Measurements from ENCODE around the gene MKNK1. TPM values are rescaled to one million over a fixed set of nuclear protein-coding genes. Genes with fewer than 3 reads are reported as not detected.
A peak's percentile ranks its signal among the peaks of the same experiment; 100 is the strongest.

The MKNK1 gene
- total RNA-seq, 2 experiments from 2014 or later = 27.1 to 29.6 TPM

- TF ChIP-seq CTCF (IDR thresholded peaks at IDR 0.05) = no peak
- peaks cover 57% of the 10 kb centered on the region for H3K4me1 ChIP-seq (ENCODE audit: insufficient read depth, low read length)
- Mint-ChIP-seq H3K4me1 (ENCODE audit: low read depth) (peaks cover 49% of the 10 kb centered on the region), H3K4me3 (peak within 1 kb of the TSS; percentile 96), H3K27me3 (no peaks in the 10 kb centered on the region), H3K9me3 (no peaks in the 10 kb centered on the region), H3K27ac (peak within 1 kb of the TSS; percentile 90), H3K36me3 (ENCODE audit: low read depth) (peaks cover 12% of the 10 kb centered on the region)
- H3K27me3 ChIP-seq (ENCODE audit: control insufficient read depth in 1 of 2, insufficient read depth in 2 of 2, low read length in 2 of 2) = no peaks in the 10 kb centered on the region
- ChIA-PET POLR2A (interaction anchor here (0.6 to 7.5 kb wide), 10 partner anchors 11 to 102 kb away, joined by 3 to 163 read pairs (median 4); partner anchors contain the start of genes ATPAF1, EFCAB14 and MKNK1), CTCF (interaction anchor here (1.2 to 4.2 kb wide), 2 partner anchors 12 to 84 kb away, joined by 3 to 20 read pairs; partner anchors contain the start of gene MKNK1)
- H3K27ac ChIP-seq (ENCODE audit: low read depth in 1 of 2, low read length in 2 of 2) = peak within 1 kb of the TSS; percentile 48 to 84
- H3K4me3 ChIP-seq (ENCODE audit: low read length) = peak within 1 kb of the TSS; percentile 94
- intact Hi-C loops (cut with DNase I, micrococcal nuclease) = loop anchor here (1.0 to 5.0 kb wide), 3 partner anchors 12 to 101 kb away; partner anchors contain the start of genes EFCAB14 (in 2 of the 2), MKNK1 (in 2 of the 2) and ATPAF1 (in 1 of the 2)
- H3K36me3 ChIP-seq (ENCODE audit: insufficient read depth, low read length) = peaks cover 16% of the 10 kb centered on the region
- H3K9me3 ChIP-seq (ENCODE audit: control insufficient read depth in 1 of 2, insufficient read depth in 1 of 2, low read length in 2 of 2) = no peaks in the 10 kb centered on the region
- DNase-seq (peak; percentile 39 to 80 (median 61)), ATAC-seq (ENCODE audit: poor library complexity) (peak; percentile 84)
These were observed 12.4 kb upstream of the MKNK1 start, which contains the start of gene MOB3C for GRCh38 chr1:46616277-46617107. MOB3C (minus strand) TSS chr1:46616811; CDS start chr1:46613321, 3,490 bp downstream.

- POLR2A ChIA-PET = interaction anchor here (1.0 to 7.5 kb wide), 5 partner anchors 11 to 103 kb away, joined by 3 to 163 read pairs (median 13); partner anchors contain the start of genes ATPAF1, EFCAB14 and MKNK1
- no peaks in the 10 kb centered on the region for H3K27me3 Mint-ChIP-seq
- no peak for TF ChIP-seq CTCF (IDR thresholded peaks at IDR 0.05)
- H3K9me3 ChIP-seq (ENCODE audit: control insufficient read depth in 1 of 2, insufficient read depth in 1 of 2, low read length in 2 of 2) = no peaks in the 10 kb centered on the region
- no peaks in the 10 kb centered on the region for H3K9me3 Mint-ChIP-seq
- peak overlapping the region in 1 of 2 donors; percentile 48 for H3K27ac ChIP-seq (ENCODE audit: low read depth in 1 of 2, low read length in 2 of 2)
- H3K36me3 ChIP-seq (ENCODE audit: insufficient read depth, low read length) = peaks cover 22% of the 10 kb centered on the region
- peak overlapping the region; percentile 90 for H3K4me3 Mint-ChIP-seq
- peak overlapping the region; percentile 94 for H3K4me3 ChIP-seq (ENCODE audit: low read length)
- CTCF ChIA-PET = interaction anchor here (4.2 kb wide), 1 partner anchor 11 kb away, joined by 20 read pairs; the partner anchor contains the start of gene MKNK1
- DNase-seq (peak in 1 of 14 experiments; percentile 12), ATAC-seq (ENCODE audit: poor library complexity) (peak; percentile 10)
- no peaks in the 10 kb centered on the region for H3K27me3 ChIP-seq (ENCODE audit: control insufficient read depth in 1 of 2, insufficient read depth in 2 of 2, low read length in 2 of 2)
- H3K36me3 Mint-ChIP-seq (ENCODE audit: low read depth) = peaks cover 20% of the 10 kb centered on the region
- peak overlapping the region; percentile 90 for H3K27ac Mint-ChIP-seq
- peaks cover 57% of the 10 kb centered on the region for H3K4me1 Mint-ChIP-seq (ENCODE audit: low read depth)
- intact Hi-C loops (cut with DNase I, micrococcal nuclease) = loop anchor here (1.0 to 5.0 kb wide), 3 partner anchors 11 to 102 kb away; partner anchors contain the start of genes EFCAB14 (in 2 of the 2), MKNK1 (in 2 of the 2) and ATPAF1 (in 1 of the 2)
- peaks cover 62% of the 10 kb centered on the region for H3K4me1 ChIP-seq (ENCODE audit: insufficient read depth, low read length)
These were observed 11.7 kb upstream of the MKNK1 start for GRCh38 chr1:46615735-46616134.

- Histone ChIP-seq H3K9me3 (ENCODE audit: control insufficient read depth in 1 of 2, insufficient read depth in 1 of 2, low read length in 2 of 2) (no peaks in the 10 kb centered on the region), H3K4me3 (ENCODE audit: low read length) (peak overlapping the region; percentile 94), H3K36me3 (ENCODE audit: insufficient read depth, low read length) (peaks cover 25% of the 10 kb centered on the region), H3K27me3 (ENCODE audit: control insufficient read depth in 1 of 2, insufficient read depth in 2 of 2, low read length in 2 of 2) (no peaks in the 10 kb centered on the region), H3K27ac (ENCODE audit: low read depth in 1 of 2, low read length in 2 of 2) (no peak overlapping the region), H3K4me1 (ENCODE audit: insufficient read depth, low read length) (peaks cover 62% of the 10 kb centered on the region)
- H3K4me3 Mint-ChIP-seq = peak overlapping the region; percentile 90
- intact Hi-C loops (cut with DNase I, micrococcal nuclease) = loop anchor here (5.0 kb wide), 2 partner anchors 52 to 102 kb away; partner anchors contain the start of genes EFCAB14 (in 2 of the 2) and ATPAF1 (in 1 of the 2)
- H3K9me3 Mint-ChIP-seq = no peaks in the 10 kb centered on the region
- H3K27ac Mint-ChIP-seq = peak overlapping the region; percentile 90
- TF ChIP-seq CTCF (IDR thresholded peaks at IDR 0.05) = no peak
- no peaks in the 10 kb centered on the region for H3K27me3 Mint-ChIP-seq
- CTCF ChIA-PET = interaction anchor here (4.2 kb wide), 1 partner anchor 10 kb away, joined by 20 read pairs; the partner anchor contains the start of gene MKNK1
- H3K36me3 Mint-ChIP-seq (ENCODE audit: low read depth) = peaks cover 26% of the 10 kb centered on the region
- POLR2A ChIA-PET = interaction anchor here (1.0 to 7.5 kb wide), 3 partner anchors 10 to 104 kb away, joined by 3 to 163 read pairs (median 13); partner anchors contain the start of genes EFCAB14 and MKNK1
- no peak for ATAC-seq (ENCODE audit: poor library complexity)
- peaks cover 60% of the 10 kb centered on the region for H3K4me1 Mint-ChIP-seq (ENCODE audit: low read depth)
- DNase-seq = no peak
These were observed 11.0 kb upstream of the MKNK1 start for GRCh38 chr1:46615088-46615487.

Data from CD4-positive, alpha-beta T cell (primary cell).